ENCODE results near the gene TSLP.
A peak's percentile ranks its signal among the peaks of the same experiment; 100 is the strongest.

The TSLP gene

DNA sequence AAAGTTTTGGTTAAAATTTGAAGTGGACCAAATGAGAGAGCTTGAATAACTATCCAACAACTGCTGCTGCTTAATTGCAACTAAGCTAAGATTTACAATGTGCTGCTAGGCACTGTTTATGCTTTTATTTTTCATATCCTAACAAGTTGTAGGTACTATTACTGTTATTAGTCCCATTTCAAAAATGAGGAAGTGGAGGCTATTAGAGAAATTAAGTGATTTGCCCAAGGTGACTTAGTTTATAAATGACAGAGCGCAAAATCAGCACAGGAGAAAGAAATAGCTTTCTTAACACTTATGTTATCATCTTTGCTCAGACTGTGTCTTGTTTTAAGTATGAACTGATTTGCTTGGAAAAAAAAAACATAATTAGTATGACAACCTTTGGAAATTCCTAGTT is 43.7 kb downstream of the TSLP start:
- TF ChIP-seq, protein P1, sequence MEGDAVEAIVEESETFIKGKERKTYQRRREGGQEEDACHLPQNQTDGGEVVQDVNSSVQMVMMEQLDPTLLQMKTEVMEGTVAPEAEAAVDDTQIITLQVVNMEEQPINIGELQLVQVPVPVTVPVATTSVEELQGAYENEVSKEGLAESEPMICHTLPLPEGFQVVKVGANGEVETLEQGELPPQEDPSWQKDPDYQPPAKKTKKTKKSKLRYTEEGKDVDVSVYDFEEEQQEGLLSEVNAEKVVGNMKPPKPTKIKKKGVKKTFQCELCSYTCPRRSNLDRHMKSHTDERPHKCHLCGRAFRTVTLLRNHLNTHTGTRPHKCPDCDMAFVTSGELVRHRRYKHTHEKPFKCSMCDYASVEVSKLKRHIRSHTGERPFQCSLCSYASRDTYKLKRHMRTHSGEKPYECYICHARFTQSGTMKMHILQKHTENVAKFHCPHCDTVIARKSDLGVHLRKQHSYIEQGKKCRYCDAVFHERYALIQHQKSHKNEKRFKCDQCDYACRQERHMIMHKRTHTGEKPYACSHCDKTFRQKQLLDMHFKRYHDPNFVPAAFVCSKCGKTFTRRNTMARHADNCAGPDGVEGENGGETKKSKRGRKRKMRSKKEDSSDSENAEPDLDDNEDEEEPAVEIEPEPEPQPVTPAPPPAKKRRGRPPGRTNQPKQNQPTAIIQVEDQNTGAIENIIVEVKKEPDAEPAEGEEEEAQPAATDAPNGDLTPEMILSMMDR (IDR thresholded peaks at IDR 0.05; ENCODE audit: insufficient read depth, low read depth, low read length, missing control alignments): no peak
- no peak overlapping the region for H3K4me3 ChIP-seq (ENCODE audit: low read depth, low read length)
- no peak for DNase-seq (ENCODE audit: low read depth)

DNA sequence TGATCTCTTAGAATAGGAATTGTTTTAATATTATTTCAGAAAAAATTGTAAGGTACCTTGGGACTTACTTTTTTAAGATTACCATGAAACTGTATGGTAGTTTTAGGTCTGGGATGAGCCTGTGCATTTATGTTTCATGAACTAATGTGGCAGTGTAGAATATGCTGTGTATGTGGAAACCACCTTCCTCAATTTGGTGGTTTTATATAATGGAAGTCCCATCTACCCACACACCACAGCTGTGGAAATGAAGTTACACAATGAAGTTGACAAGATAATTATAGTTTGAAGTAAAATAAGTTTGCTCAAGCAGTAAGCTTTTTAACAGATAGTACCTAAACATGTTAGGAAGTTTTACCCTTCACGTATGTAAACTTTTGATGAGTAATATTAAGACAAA is 45.0 kb downstream of the TSLP start:
- TF ChIP-seq, protein P1 (IDR thresholded peaks at IDR 0.05; ENCODE audit: insufficient read depth, low read depth, low read length, missing control alignments): no peak
- no peak overlapping the region for H3K4me3 ChIP-seq (ENCODE audit: low read depth, low read length)
- DNase-seq (ENCODE audit: low read depth): no peak

DNA sequence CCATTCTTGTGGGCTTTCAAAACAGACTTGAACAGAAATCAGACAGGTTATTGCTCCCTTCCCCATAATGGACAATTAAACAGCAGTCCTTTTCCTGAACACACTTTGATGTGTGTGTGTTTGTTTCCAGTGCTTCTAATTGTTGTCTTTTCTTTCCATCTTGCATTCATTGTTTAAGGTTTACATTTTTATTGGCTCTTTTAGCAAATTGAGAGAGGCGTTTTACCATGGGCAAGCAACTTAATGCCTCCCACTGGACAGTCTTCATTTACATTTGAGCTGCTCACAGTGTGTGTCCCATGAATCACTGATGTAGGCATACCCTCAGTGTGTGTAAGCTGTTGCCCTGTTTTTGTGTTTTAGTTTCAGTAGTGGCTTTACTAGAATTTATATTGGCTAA is 45.6 kb downstream of the TSLP start:
- TF ChIP-seq, protein P1 (IDR thresholded peaks at IDR 0.05; ENCODE audit: insufficient read depth, low read depth, low read length, missing control alignments): no peak
- no peak overlapping the region for H3K4me3 ChIP-seq (ENCODE audit: low read depth, low read length)
- no peak for DNase-seq (ENCODE audit: low read depth)

GRCh38 chr5:111119221-111119620 is 47.7 kb downstream of the TSLP start:
- TF ChIP-seq, protein P1 (IDR thresholded peaks at IDR 0.05; ENCODE audit: insufficient read depth, low read depth, low read length, missing control alignments): no peak
- H3K4me3 ChIP-seq (ENCODE audit: low read depth, low read length): no peak overlapping the region
- DNase-seq (ENCODE audit: low read depth): no peak

- H3K4me3 ChIP-seq (ENCODE audit: low read depth, low read length): no peak overlapping the region
- TF ChIP-seq, protein P1 (IDR thresholded peaks at IDR 0.05; ENCODE audit: insufficient read depth, low read depth, low read length, missing control alignments): no peak
- peak; percentile 32 for DNase-seq (ENCODE audit: low read depth)
These were observed 48.3 kb downstream of the TSLP start for GRCh38 chr5:111119856-111120255.

DNA sequence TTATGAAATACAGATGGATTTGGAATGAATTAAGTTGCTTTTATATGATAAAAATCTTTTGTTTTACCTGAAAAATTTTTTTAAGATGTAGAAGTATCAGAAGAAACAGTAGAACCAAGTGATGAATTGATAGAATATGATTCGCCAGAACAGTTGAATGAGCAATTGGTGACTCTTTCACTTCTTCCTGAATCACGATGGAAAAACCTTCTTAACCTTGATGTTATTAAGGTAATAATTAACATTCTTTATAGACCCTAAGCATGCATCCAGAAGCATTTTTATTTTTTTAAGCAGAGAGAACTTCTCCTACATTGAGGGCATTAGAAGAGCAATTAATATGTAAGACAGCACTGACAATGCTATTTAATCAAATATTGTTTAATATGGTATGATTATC is 49.4 kb downstream of the TSLP start:
- H3K4me3 ChIP-seq (ENCODE audit: low read depth, low read length): no peak overlapping the region
- TF ChIP-seq, protein P1 (IDR thresholded peaks at IDR 0.05; ENCODE audit: insufficient read depth, low read depth, low read length, missing control alignments): no peak
- DNase-seq (ENCODE audit: low read depth): no peak

- TF ChIP-seq, protein P1 (IDR thresholded peaks at IDR 0.05; ENCODE audit: insufficient read depth, low read depth, low read length, missing control alignments): no peak
- DNase-seq (ENCODE audit: low read depth): no peak
- H3K4me3 ChIP-seq (ENCODE audit: low read depth, low read length): no peak overlapping the region
These were observed 50.4 kb downstream of the TSLP start for GRCh38 chr5:111121926-111122325.
